SK-N-SH (cell line): ENCODE measurements around the gene CACNA1D. TPM values are rescaled to one million over a fixed set of nuclear protein-coding genes. Genes with fewer than 3 reads are reported as not detected.

ENCODE experiments used
- CTCF ChIA-PET: fragments of 300-600, 350-600 bp; formaldehyde crosslinking; extraction: SDS; loops from one replicate; lab custom pipeline; 2021; lab: Yijun Ruan, JAX
- POLR2A ChIA-PET: fragments of 350-600 bp; sonication (Branson Sonifier 250); formaldehyde crosslinking; extraction: SDS; loops from one replicate; lab custom pipeline; 2020; ENCODE audit warnings: antibody characterized with exemption, inconsistent platforms; lab: Yijun Ruan, JAX
- DNase-seq: peaks from one replicate; pipeline ENCODE4 v3.0.0; 2012
- H2AFZ ChIP-seq: fragments of 200-600 bp; sonication (generic); 2 replicates; pipeline ENCODE4 v1.8.1; 2016; ENCODE audit warnings: antibody characterized with exemption, mild to moderate bottlenecking, low read depth
- H3F3A ChIP-seq: fragments of 200-600 bp; sonication (generic); replicated peaks from 2 replicates; pipeline ENCODE3; 2016; ENCODE audit warnings: antibody characterized with exemption, mild to moderate bottlenecking; ENCODE audit not compliant: insufficient read depth
- H3K27ac ChIP-seq, 2 experiments: fragments of 200-500 bp in 1 of 2; fragments of 200-600 bp in 1 of 2; sonication (Bioruptor generic) in 1 of 2; sonication (generic), shearing (Covaris generic) in 1 of 2; 2 replicates each; pipeline versions ENCODE4 v1.5.1 to v1.6.1; 2014 to 2016; ENCODE audit warnings: low read depth in 2 of 2, inconsistent platforms in 1 of 2, low read length in 1 of 2, mild to moderate bottlenecking in 1 of 2, mixed read lengths in 1 of 2
- H3K27me3 ChIP-seq: fragments of 200-600 bp; sonication (generic), shearing (Covaris generic); 2 replicates; pipeline ENCODE4 v1.6.1; 2016; ENCODE audit warnings: mixed run types; ENCODE audit not compliant: insufficient read depth
- H3K36me3 ChIP-seq, 2 experiments: fragments of 200-500 bp in 1 of 2; fragments of 200-600 bp in 1 of 2; sonication (Bioruptor generic) in 1 of 2; sonication (generic) in 1 of 2; replicated peaks in 1 of 2; 2 replicates each; pipeline versions ENCODE3 to v1.5.1; 2014 to 2016; ENCODE audit warnings: low read length in 1 of 2, mild to moderate bottlenecking in 1 of 2; ENCODE audit not compliant: insufficient read depth in 2 of 2, control insufficient read depth in 1 of 2
- H3K4me1 ChIP-seq, 2 experiments: fragments of 200-500 bp in 1 of 2; fragments of 200-600 bp in 1 of 2; sonication (Bioruptor generic) in 1 of 2; sonication (generic), shearing (Covaris generic) in 1 of 2; 2 replicates each; pipeline versions ENCODE4 v1.5.1 to v1.6.1; 2014 to 2016; ENCODE audit warnings: low read depth in 1 of 2, low read length in 1 of 2, mixed run types in 1 of 2; ENCODE audit not compliant: insufficient read depth in 2 of 2, control insufficient read depth in 1 of 2
- H3K4me2 ChIP-seq: fragments of 200-600 bp; sonication (generic), shearing (Covaris generic); 2 replicates; pipeline ENCODE4 v1.6.1; 2017; ENCODE audit warnings: mixed run types
- H3K4me3 ChIP-seq, 2 experiments: fragments of 200-500 bp in 1 of 2; fragments of 200-600 bp in 1 of 2; sonication (Bioruptor generic) in 1 of 2; sonication (generic), shearing (Covaris generic) in 1 of 2; 2 replicates each; pipeline versions ENCODE4 v1.5.1 to v1.8.1; 2014 to 2016; ENCODE audit warnings: low read depth in 2 of 2, inconsistent platforms in 1 of 2, low read length in 1 of 2, mild to moderate bottlenecking in 1 of 2, mixed read lengths in 1 of 2, moderate library complexity in 1 of 2
- H3K79me2 ChIP-seq: fragments of 200-600 bp; sonication (generic); 2 replicates; pipeline ENCODE4 v1.8.1; 2017; ENCODE audit warnings: mild to moderate bottlenecking; ENCODE audit not compliant: insufficient read depth
- H3K9ac ChIP-seq: fragments of 200-600 bp; sonication (generic); 2 replicates; pipeline ENCODE4 v1.6.1; 2017; ENCODE audit warnings: mixed run types
- H3K9me2 ChIP-seq: fragments of 200-600 bp; sonication (generic); 2 replicates; pipeline ENCODE4 v1.6.1; 2017; ENCODE audit warnings: mixed run types
- H3K9me3 ChIP-seq: fragments of 200-600 bp; sonication (generic); 2 replicates; pipeline ENCODE4 v1.6.1; 2017; ENCODE audit warnings: mixed run types, mild to moderate bottlenecking, moderate library complexity
- H4K20me1 ChIP-seq: fragments of 200-600 bp; sonication (generic); 2 replicates; pipeline ENCODE4 v1.6.1; 2017; ENCODE audit warnings: mild to moderate bottlenecking, mixed run types; ENCODE audit not compliant: insufficient read depth
- CHD2 ChIP-seq: fragments of 150-350 bp; IDR thresholded peaks from 2 replicates; pipeline ENCODE4 v1.6.1; 2018; ENCODE audit warnings: low read length; ENCODE audit not compliant: partially characterized antibody
- CTCF ChIP-seq: fragments of 200-600 bp; sonication (generic); IDR thresholded peaks from 2 replicates; pipeline ENCODE4 v1.6.1; 2017; ENCODE audit warnings: antibody characterized with exemption, mild to moderate bottlenecking, moderate library complexity
- EZH2phosphoT487 ChIP-seq: fragments of 200-600 bp; sonication (generic); IDR thresholded peaks from 2 replicates; pipeline ENCODE4 v1.6.1; 2017; ENCODE audit warnings: low read depth, mixed run types, mild to moderate bottlenecking, antibody characterized with exemption, moderate library complexity, borderline replicate concordance
- FOSL2 ChIP-seq: IDR thresholded peaks from 2 replicates; pipeline ENCODE4 v1.4.0; 2012; ENCODE audit warnings: low read depth, mild to moderate bottlenecking, moderate library complexity, borderline replicate concordance
- GABPA ChIP-seq: IDR thresholded peaks from 2 replicates; pipeline ENCODE4 v1.4.0; 2012; ENCODE audit warnings: low read depth, mild to moderate bottlenecking
- GATA2 ChIP-seq: sonication (generic); formaldehyde crosslinking; IDR thresholded peaks from 2 replicates; pipeline ENCODE4 v1.5.0; 2020; ENCODE audit warnings: mild to moderate bottlenecking, missing genetic modification reagents
- IRF3 ChIP-seq: fragments of 150-350 bp; IDR thresholded peaks from 2 replicates; pipeline ENCODE4 v1.6.1; 2016; ENCODE audit warnings: mild to moderate bottlenecking, low read depth, low read length
- JUND ChIP-seq: IDR thresholded peaks from 2 replicates; pipeline ENCODE4 v1.4.0; 2012
- MXI1 ChIP-seq: IDR thresholded peaks from 2 replicates; pipeline ENCODE4 v1.6.1; 2012; ENCODE audit warnings: mild to moderate bottlenecking, low read depth, low read length, improper control_type of control experiment
- NFIC ChIP-seq: IDR thresholded peaks from 2 replicates; pipeline ENCODE4 v1.4.0; 2012; ENCODE audit warnings: borderline replicate concordance
- NRF1 ChIP-seq: IDR thresholded peaks from 2 replicates; pipeline ENCODE4 v1.6.1; 2012; ENCODE audit warnings: low read depth, mild to moderate bottlenecking, low read length
- POLR2AphosphoS5 ChIP-seq: IDR thresholded peaks from 2 replicates; pipeline ENCODE4 v1.6.1; 2012; ENCODE audit warnings: low read depth, low read length
- RAD21 ChIP-seq: IDR thresholded peaks from 2 replicates; pipeline ENCODE4 v1.6.1; 2012; ENCODE audit warnings: mild to moderate bottlenecking, low read length
- RCOR1 ChIP-seq: fragments of 150-350 bp; IDR thresholded peaks from 2 replicates; pipeline ENCODE4 v1.6.1; 2017; ENCODE audit warnings: antibody characterized with exemption, low read length
- REST ChIP-seq: IDR thresholded peaks from 2 replicates; pipeline ENCODE4 v1.6.1; 2012; ENCODE audit warnings: mild to moderate bottlenecking, low read depth, low read length, moderate library complexity
- RFX5 ChIP-seq: IDR thresholded peaks from 2 replicates; pipeline ENCODE4 v1.6.1; 2012; ENCODE audit warnings: mild to moderate bottlenecking, improper control_type of control experiment, low read length
- RXRA ChIP-seq: IDR thresholded peaks from 2 replicates; pipeline ENCODE4 v1.4.0; 2012; ENCODE audit warnings: low read depth, mild to moderate bottlenecking, borderline replicate concordance
- SIN3A ChIP-seq: IDR thresholded peaks from 2 replicates; pipeline ENCODE4 v1.6.1; 2012; ENCODE audit warnings: low read depth, mild to moderate bottlenecking, low read length, moderate library complexity, borderline replicate concordance
- SMC3 ChIP-seq: IDR thresholded peaks from 2 replicates; pipeline ENCODE4 v1.6.1; 2012; ENCODE audit warnings: low read depth, low read length, improper control_type of control experiment
- TAF1 ChIP-seq: IDR thresholded peaks from 2 replicates; pipeline ENCODE4 v1.6.1; 2012; ENCODE audit warnings: low read depth, mild to moderate bottlenecking, low read length, moderate library complexity, borderline replicate concordance
- TCF12 ChIP-seq: IDR thresholded peaks from 2 replicates; pipeline ENCODE4 v1.4.0; 2012
- TEAD4 ChIP-seq: IDR thresholded peaks from 2 replicates; pipeline ENCODE4 v1.4.0; 2012; ENCODE audit warnings: mild to moderate bottlenecking, borderline replicate concordance; ENCODE audit not compliant: insufficient read depth
- USF1 ChIP-seq: IDR thresholded peaks from 2 replicates; pipeline ENCODE4 v1.4.0; 2012; ENCODE audit warnings: low read depth, borderline replicate concordance
- USF2 ChIP-seq: fragments of 150-350 bp; IDR thresholded peaks from 2 replicates; pipeline ENCODE4 v1.6.1; 2017; ENCODE audit warnings: antibody characterized with exemption, low read length, low read depth, borderline replicate concordance
- YY1 ChIP-seq: IDR thresholded peaks from 2 replicates; pipeline ENCODE4 v1.4.0; 2012; ENCODE audit warnings: low read depth, mild to moderate bottlenecking
- WGBS: methylation state at CpG from one replicate; pipeline ENCODE4 v1.1.6; 2017; ENCODE audit warnings: low lambda C conversion rate; 5-methylcytosine and 5-hydroxymethylcytosine counted together
- polyA plus RNA-seq, 3 experiments: library from polyadenylated mRNA; depleted of rRNA; stranded (reverse); fragments of >200 nt; gene quantifications; 2 replicates each; pipeline ENCODE4 v1.2.3, GENCODE V29; 2012

CACNA1D gene
- polyA plus RNA-seq, 1 of the 3 experiments (the other 2 are of a cell fraction) = 0.12 TPM

- ChIA-PET CTCF (interaction anchor here (1.2 kb wide), 1 partner anchor 94 kb away, joined by 3 read pairs; no protein-coding TSS in a partner anchor), POLR2A (no interaction called here)
- Histone ChIP-seq H3K27me3 (no peaks in the 10 kb centered on the region), H3K9me2 (no peaks in the 10 kb centered on the region), H3K36me3 (no peaks in the 10 kb centered on the region), H3K79me2 (no peaks in the 10 kb centered on the region), H3K9ac (no peak overlapping the region), H3K27ac (peak overlapping the region in 1 of 2 experiments; percentile 74; a peak in 2 of 4 replicates), H3F3A (no peaks in the 10 kb centered on the region), H2AFZ (no peak overlapping the region), H4K20me1 (no peaks in the 10 kb centered on the region), H3K4me3 (no peak overlapping the region), H3K4me2 (no peak overlapping the region), H3K4me1 (peaks cover 0 to 17% of the 10 kb centered on the region in 2 experiments; a peak in 1 of 4 replicates), H3K9me3 (no peaks in the 10 kb centered on the region)
- 6% methylated on average over 1 of the region's 1 CpG for WGBS
- DNase-seq = peak; percentile 45
- TF ChIP-seq NFIC (no peak), TAF1 (no peak), FOSL2 (no peak), USF2 (no peak), EZH2phosphoT487 (no peak), JUND (no peak), GATA2 (CRISPR knock-in tag) (peak; percentile 65), TCF12 (no peak), RAD21 (0 out of 2 replicates have a peak, but pooled peaks have one; percentile 3), POLR2AphosphoS5 (no peak), SMC3 (no peak), RCOR1 (no peak), IRF3 (no peak), REST (no peak), USF1 (no peak), GABPA (no peak), TEAD4 (no peak), MXI1 (no peak), CHD2 (peak; percentile 25), SIN3A (no peak), NRF1 (no peak), CTCF (no peak), RXRA (no peak), YY1 (no peak), RFX5 (no peak)
These were observed 16.1 kb upstream of the CACNA1D start for GRCh38 chr3:53478166-53478830.
